Amniotic stem cell (primary cell): ENCODE data around the gene CAMTA1.

Experiments used
- DNase-seq: peaks from one replicate; lab custom pipeline; 2025; lab: John Stamatoyannopoulos, UW

CAMTA1 gene

GRCh38 chr1:7077136-7077535, 291.9 kb downstream of the CAMTA1 start:
- no peak for DNase-seq

DNA sequence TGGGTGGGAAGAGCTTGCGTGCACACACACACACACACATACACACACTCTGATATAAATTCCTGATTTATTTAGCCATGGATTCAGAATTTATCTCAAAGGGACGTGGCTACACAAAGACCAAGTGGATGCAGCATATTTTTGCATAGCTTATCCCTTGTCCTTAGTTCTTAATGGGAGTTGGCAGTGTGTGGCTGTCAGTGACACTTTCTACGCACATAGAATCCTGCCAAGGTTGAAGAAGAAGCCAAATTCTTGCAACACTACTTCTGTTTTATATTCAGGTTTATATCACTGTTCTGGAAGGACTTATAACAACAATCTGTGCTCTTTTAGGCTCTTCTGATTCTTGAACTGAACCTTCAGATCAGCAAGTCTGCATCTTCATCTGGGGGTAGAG, 292.7 kb downstream of the CAMTA1 start:
- no peak for DNase-seq

DNA sequence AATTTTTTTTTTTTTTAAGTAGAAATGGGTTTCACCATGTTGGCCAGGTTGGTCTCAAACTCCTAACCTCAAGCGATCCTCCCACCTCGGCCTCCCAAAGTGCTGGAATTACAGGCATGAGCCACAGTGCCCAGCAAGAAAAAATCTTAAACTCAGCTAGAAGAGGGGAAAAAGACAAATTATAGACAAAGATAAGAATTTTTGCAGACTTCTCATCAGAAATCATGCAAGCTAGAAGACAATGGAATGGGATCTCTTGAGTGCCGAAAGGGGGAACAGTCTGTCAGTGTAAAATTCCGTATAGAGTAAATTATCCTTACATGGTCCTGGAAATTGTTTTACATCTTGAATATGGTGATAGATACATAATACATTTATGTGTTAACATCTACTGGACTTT, 294.4 kb downstream of the CAMTA1 start:
- no peak for DNase-seq

DNA sequence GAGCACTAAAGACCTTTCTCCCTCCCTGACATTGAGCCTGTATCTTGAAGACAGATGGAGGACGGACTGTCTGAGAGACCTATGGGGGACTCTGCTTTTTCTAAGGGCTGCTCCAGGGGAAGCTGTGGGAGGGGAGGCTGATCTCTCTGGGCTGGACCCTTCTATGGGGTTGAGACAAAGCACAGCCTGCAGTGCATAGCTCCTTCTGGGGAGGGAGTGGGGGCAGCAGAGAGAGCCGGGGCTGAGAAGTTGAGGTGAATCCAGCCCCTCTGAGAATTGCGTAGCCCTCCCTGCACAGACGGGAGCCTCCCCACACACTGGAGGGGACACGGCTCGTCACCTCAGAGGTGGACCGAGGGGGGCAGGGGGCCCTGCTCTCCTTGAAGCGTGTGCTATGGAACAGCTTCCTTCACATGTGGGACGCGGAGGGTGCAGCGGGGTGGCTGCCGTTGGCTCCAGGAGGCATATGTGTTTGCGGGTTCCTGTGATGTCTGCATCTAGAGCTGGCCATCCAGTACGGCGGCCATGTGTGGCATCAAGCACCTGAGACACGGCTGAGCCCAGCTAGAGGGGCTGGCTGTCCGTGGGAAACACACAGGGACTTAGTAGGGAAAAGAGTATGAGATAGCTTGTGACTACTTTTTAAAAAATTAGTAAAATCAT, 299.1 kb downstream of the CAMTA1 start:
- no peak for DNase-seq

- no peak for DNase-seq
Observed at GRCh38 chr1:7085521-7085920, 300.3 kb downstream of the CAMTA1 start.

GRCh38 chr1:7086106-7086505, 300.9 kb downstream of the CAMTA1 start:
- DNase-seq, result no peak

- DNase-seq, result no peak
Observed at GRCh38 chr1:7087888-7088287, 302.6 kb downstream of the CAMTA1 start.

- no peak for DNase-seq
Observed at GRCh38 chr1:7089497-7089896, 304.2 kb downstream of the CAMTA1 start.

GRCh38 chr1:7093297-7093696, 308.0 kb downstream of the CAMTA1 start:
- no peak for DNase-seq

DNA sequence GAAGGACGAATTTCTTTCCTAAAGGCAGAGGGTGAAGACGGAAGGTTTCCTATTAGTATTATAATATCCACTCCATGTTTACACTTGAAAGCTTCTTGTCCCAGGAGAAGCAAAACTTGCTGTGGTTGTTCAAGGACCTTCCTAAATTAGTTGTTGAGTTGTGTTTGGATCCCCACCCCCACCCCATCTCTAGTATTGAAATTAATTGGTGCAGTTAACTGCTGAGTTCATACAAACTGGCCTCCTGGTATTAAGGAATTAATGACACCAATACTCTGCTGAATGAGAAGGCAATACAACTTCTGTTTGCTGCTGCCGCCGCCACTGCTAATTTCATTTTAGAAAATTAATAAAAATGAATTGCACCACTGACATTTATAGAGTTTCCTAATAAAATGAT, 308.8 kb downstream of the CAMTA1 start:
- no peak for DNase-seq

- no peak for DNase-seq
Observed at GRCh38 chr1:7094509-7094908, 309.3 kb downstream of the CAMTA1 start.

DNA sequence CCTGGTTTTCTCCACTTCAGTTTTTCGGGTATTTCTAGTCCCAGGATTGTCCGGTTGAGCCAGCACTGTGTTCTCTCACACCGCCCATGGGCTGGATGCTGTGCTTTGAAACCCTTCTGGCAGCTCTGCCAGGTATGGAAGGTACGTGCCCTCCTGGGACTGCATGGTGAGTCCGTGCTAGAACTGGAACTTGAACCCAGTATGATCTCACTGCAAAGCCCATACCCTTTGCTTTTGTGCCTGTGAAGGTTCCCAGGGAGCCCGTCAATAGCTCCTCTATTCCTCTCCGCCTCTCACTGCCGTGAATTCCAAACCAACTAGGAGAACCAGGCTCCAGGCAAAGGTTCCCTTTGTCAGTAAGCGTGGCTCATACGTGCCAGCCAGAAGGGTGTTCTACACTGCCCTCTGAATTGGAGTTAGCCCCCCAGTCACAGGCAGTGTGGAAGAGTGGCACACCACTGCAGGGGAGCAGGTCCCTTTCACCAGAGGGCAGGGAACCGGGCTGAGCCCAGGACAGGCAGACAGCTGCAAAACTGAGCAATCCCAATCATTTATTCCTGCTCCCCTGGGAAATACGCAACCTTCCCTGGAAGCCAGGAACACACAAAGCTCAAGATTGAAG, 310.2 kb downstream of the CAMTA1 start:
- DNase-seq, result no peak

DNA sequence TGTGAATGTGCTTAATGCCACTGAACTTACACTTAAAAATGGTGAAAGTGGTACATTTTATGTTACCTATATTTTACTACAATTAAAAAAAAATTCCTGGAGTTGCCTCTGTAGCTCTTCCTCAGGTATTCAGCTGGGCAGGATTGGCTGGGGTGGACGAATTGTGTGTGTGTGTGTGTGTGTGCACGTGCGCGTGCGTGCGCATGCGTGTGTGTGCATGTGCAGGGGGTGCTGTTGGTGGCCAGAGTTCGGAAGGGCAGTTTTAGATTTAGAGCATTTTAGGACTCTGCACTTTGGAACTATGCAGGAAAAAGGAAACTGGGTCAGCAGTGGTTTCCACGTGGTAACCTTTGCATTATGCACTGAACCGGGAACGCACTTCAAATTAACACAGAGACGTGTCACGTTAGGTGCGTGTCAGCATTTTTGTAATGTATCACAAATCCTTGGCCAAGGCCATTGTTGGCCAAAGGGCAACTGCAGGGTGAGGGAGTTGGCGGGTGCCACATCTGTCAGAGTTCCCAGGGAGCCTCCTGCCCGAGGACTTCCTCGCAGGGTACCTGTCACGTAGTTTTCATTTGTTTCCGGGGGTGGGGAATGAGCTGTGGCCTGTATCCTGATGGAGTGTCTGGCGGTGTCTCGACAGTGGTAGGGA, 312.8 kb downstream of the CAMTA1 start:
- no peak for DNase-seq

DNA sequence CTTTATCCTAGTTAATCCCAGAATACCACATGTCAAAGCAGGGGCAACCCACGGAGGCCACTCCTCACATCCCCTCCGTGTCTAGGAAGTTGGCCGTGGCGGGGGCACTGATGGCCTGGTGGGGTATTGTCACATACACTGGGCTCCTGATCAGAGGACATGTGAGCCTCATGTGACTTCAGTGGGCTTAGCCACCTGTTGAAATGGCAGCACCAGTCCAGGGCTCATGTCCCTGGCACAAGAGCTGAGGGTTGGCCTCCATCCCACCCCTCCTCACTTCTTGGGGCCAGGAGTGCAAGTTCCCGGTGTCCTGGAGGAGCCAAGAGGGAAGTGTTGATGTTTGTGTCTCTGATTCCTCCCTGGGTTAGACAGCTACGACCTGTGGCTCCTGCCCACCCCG, 313.4 kb downstream of the CAMTA1 start:
- no peak for DNase-seq

DNA sequence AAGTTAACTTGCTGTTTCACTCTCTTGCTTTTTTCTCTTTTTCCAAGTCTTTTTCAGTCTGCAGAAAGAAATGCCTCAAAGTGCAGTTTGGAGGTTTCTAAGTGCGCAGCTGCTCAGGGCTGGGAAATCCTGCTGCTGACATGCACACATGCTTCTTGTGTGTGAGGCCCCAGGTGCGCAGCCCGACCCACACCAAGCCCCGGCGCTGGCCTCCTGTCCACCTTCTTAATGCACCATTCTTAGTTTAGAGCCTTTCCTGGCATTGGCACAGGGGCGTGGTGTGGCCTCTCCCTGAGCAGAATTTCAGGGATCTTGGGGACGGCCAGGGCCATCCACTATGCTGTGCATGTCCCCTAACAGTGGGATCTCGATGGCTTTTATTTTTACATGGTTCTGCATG, 315.2 kb downstream of the CAMTA1 start:
- no peak for DNase-seq

GRCh38 chr1:7101187-7101586, 315.9 kb downstream of the CAMTA1 start:
- no peak for DNase-seq

GRCh38 chr1:7103361-7103782, 318.1 kb downstream of the CAMTA1 start:
- no peak for DNase-seq

- no peak for DNase-seq
Observed at GRCh38 chr1:7103874-7104273, 318.6 kb downstream of the CAMTA1 start.

GRCh38 chr1:7104339-7104738, 319.1 kb downstream of the CAMTA1 start:
- no peak for DNase-seq

GRCh38 chr1:7105269-7105668, 320.0 kb downstream of the CAMTA1 start:
- DNase-seq, result no peak

GRCh38 chr1:7106442-7107108, 321.3 kb downstream of the CAMTA1 start:
- DNase-seq, result no peak

DNA sequence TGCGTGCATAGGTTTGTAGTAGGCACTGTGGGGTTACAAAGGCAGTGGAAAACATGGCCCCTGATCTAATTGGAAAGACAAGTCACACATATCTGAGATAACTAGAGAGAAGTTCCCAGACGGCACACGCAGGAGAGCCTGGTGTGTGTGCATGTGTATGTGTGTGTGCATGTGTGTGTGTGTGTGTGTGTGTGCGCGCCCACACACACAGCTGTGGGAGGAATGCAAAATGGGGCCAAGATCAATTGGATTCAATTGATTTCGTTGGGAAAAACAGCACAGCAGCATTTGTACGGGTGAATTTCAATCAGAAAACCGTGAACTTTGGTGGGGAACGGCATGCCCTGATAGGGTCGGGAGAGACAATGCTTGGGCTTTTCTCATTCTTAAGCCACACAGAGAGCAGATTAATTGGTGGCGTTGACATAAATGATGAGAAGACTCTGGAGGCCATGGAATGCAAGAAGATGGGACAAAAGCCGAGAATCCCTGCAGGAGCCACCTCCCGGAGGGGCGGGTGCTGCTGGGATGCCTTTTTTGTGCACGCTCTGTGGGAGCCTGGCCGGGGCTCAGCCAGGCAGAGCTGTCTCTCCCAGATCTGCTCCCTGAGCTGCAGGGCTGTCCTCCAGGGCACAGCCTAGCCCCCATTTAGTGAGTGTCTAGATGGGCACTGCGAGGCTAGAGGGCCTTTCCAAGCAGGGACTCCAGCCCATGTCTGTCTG, 322.0 kb downstream of the CAMTA1 start:
- DNase-seq, result no peak
